ENCODE results near the gene CYP11A1.

Gene CYP11A1

GRCh38 chr15:74334127-74334526, 33.3 kb downstream of the CYP11A1 start:
- TF ChIP-seq CTCF (IDR thresholded peaks at IDR 0.05) = no peak

GRCh38 chr15:74333662-74334061, 33.8 kb downstream of the CYP11A1 start:
- no peak for TF ChIP-seq CTCF (IDR thresholded peaks at IDR 0.05)

- TF ChIP-seq CTCF (IDR thresholded peaks at IDR 0.05) = no peak
Observed at GRCh38 chr15:74333093-74333492, 34.4 kb downstream of the CYP11A1 start.

GRCh38 chr15:74332611-74333010, 34.8 kb downstream of the CYP11A1 start:
- no peak for TF ChIP-seq CTCF (IDR thresholded peaks at IDR 0.05)

- TF ChIP-seq CTCF (IDR thresholded peaks at IDR 0.05) = no peak
Observed at GRCh38 chr15:74332011-74332410, 35.4 kb downstream of the CYP11A1 start.

- no peak for TF ChIP-seq CTCF (IDR thresholded peaks at IDR 0.05)
Observed at GRCh38 chr15:74330861-74331408, 36.5 kb downstream of the CYP11A1 start.

- no peak for TF ChIP-seq CTCF (IDR thresholded peaks at IDR 0.05)
Observed at GRCh38 chr15:74328331-74329056, 39.0 kb downstream of the CYP11A1 start.
